Parathyroid adenoma (tissue), 2 donors: Measurements from ENCODE around the gene TMEM60.

Experiments used
- H2AFZ ChIP-seq: fragments of 300-600 bp; sonication (generic); one replicate; pipeline ENCODE4 v1.7.0; 2017; ENCODE audit warnings: antibody characterized with exemption, mild to moderate bottlenecking
- H3K27ac ChIP-seq: fragments of 300-600 bp; sonication (generic); one replicate; pipeline ENCODE4 v1.7.0; 2017
- H3K27me3 ChIP-seq: fragments of 300-600 bp; sonication (generic); one replicate; pipeline ENCODE4 v1.7.0; 2017; ENCODE audit warnings: low read length; ENCODE audit not compliant: control insufficient read depth, insufficient read depth
- H3K36me3 ChIP-seq: fragments of 300-600 bp; sonication (generic); one replicate; pipeline ENCODE4 v1.7.0; 2017; ENCODE audit warnings: low read length; ENCODE audit not compliant: control insufficient read depth, insufficient read depth
- H3K4me1 ChIP-seq: fragments of 300-600 bp; sonication (generic); one replicate; pipeline ENCODE4 v1.7.0; 2017; ENCODE audit warnings: control low read depth
- H3K4me2 ChIP-seq: fragments of 300-600 bp; sonication (generic); one replicate; pipeline ENCODE4 v1.7.0; 2017; ENCODE audit warnings: low read length
- H3K4me3 ChIP-seq: fragments of 300-600 bp; sonication (generic); one replicate; pipeline ENCODE4 v1.7.0; 2017; ENCODE audit warnings: low read depth, low read length
- H3K79me2 ChIP-seq: fragments of 300-600 bp; sonication (generic); one replicate; pipeline ENCODE4 v1.7.0; 2017; ENCODE audit warnings: control low read depth
- H3K9ac ChIP-seq: fragments of 300-600 bp; sonication (generic); one replicate; pipeline ENCODE4 v1.7.0; 2017; ENCODE audit warnings: mild to moderate bottlenecking
- H3K9me3 ChIP-seq: fragments of 300-600 bp; sonication (generic); one replicate; pipeline ENCODE4 v1.7.0; 2017; ENCODE audit warnings: low read length; ENCODE audit not compliant: control insufficient read depth
- TF ChIP-seq, protein P1 (sequence below): fragments of 300-600 bp; sonication (generic); IDR thresholded peaks from one replicate; pipeline ENCODE4 v1.7.0; 2017; ENCODE audit warnings: antibody characterized with exemption, mild to moderate bottlenecking
- donor health status: primary hyperparathyroidism.

TMEM60 gene

DNA sequence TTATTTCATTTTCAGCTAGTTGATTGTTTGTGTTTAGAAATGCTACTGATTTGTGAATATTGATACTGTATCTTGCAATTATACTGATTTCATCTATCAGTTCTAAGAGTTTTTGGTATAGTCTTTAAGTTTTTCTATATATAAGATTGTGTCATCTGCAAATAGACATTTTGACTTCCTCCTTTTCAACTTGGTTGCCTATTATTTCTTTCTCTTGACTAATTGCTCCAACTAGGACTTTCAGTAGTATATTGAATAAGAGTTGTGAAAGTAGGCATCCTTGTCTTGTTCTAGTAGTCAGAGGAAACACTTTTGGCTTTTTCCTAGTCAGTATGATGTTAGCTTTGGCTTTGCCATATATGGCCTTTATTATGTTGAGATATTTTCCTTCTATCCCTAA is 20.8 kb upstream of the TMEM60 start:
- Histone ChIP-seq H2AFZ (no peak overlapping the region), H3K79me2 (peaks cover 28% of the 10 kb centered on the region), H3K9me3 (no peaks in the 10 kb centered on the region), H3K27ac (no peak overlapping the region), H3K4me1 (no peaks in the 10 kb centered on the region), H3K36me3 (peaks cover 3% of the 10 kb centered on the region), H3K9ac (no peak overlapping the region), H3K4me2 (no peak overlapping the region), H3K27me3 (no peaks in the 10 kb centered on the region), H3K4me3 (no peak overlapping the region)
- TF ChIP-seq, protein P1, sequence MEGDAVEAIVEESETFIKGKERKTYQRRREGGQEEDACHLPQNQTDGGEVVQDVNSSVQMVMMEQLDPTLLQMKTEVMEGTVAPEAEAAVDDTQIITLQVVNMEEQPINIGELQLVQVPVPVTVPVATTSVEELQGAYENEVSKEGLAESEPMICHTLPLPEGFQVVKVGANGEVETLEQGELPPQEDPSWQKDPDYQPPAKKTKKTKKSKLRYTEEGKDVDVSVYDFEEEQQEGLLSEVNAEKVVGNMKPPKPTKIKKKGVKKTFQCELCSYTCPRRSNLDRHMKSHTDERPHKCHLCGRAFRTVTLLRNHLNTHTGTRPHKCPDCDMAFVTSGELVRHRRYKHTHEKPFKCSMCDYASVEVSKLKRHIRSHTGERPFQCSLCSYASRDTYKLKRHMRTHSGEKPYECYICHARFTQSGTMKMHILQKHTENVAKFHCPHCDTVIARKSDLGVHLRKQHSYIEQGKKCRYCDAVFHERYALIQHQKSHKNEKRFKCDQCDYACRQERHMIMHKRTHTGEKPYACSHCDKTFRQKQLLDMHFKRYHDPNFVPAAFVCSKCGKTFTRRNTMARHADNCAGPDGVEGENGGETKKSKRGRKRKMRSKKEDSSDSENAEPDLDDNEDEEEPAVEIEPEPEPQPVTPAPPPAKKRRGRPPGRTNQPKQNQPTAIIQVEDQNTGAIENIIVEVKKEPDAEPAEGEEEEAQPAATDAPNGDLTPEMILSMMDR: no peak

GRCh38 chr7:77813180-77813579 is 14.9 kb upstream of the TMEM60 start:
- Histone ChIP-seq H3K4me1 (peaks cover 5% of the 10 kb centered on the region), H3K4me3 (no peak overlapping the region), H3K79me2 (peaks cover 26% of the 10 kb centered on the region), H3K9me3 (no peaks in the 10 kb centered on the region), H2AFZ (no peak overlapping the region), H3K36me3 (no peaks in the 10 kb centered on the region), H3K27me3 (no peaks in the 10 kb centered on the region), H3K4me2 (no peak overlapping the region), H3K27ac (no peak overlapping the region), H3K9ac (no peak overlapping the region)
- TF ChIP-seq, protein P1: no peak

GRCh38 chr7:77812290-77812685 is 14.1 kb upstream of the TMEM60 start:
- Histone ChIP-seq H3K9ac (no peak overlapping the region), H3K4me1 (peaks cover 5% of the 10 kb centered on the region), H3K27me3 (no peaks in the 10 kb centered on the region), H3K4me2 (no peak overlapping the region), H3K9me3 (peaks cover 3% of the 10 kb centered on the region), H3K27ac (no peak overlapping the region), H3K4me3 (no peak overlapping the region), H3K36me3 (no peaks in the 10 kb centered on the region), H3K79me2 (peaks cover 33% of the 10 kb centered on the region), H2AFZ (no peak overlapping the region)
- TF ChIP-seq, protein P1: no peak

DNA sequence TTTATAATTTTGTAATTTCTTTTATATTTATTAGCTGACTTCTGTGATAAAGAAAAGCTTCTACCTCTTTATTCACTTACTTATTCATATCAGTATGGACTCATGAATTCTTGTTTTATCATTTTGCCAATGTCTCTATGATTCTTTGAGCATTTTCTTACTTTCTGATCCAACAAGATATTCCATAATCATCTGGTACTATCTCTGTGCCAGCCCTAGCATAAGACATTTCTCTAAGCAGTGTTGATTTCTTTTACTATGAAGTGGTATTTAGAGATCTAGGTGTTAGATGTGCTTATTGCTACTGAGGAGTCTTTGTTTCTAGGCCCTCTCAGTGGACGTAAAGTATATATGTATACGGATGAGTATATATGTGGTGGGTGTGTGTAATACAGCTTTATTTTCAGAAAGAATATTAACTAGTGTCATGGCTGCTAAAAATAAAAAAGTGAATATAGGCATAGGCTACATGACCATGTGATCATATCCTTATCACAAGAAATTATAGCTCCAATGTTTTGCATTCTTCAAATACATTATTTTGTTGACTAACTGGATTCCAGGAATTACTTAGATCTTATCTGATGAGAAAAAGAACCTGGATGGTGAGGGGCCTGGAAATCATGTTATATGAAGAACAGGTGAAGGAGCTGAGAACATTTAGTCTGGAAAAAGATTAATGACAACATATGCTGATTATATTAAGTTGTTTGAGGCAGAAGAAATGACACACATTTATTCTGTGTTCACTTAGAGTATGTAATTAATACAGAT is 13.5 kb upstream of the TMEM60 start:
- peaks cover 5% of the 10 kb centered on the region for H3K4me1 ChIP-seq
- no peak overlapping the region for H3K27ac ChIP-seq
- no peak overlapping the region for H3K4me3 ChIP-seq
- H3K4me2 ChIP-seq: no peak overlapping the region
- H3K9ac ChIP-seq: no peak overlapping the region
- H3K79me2 ChIP-seq: peaks cover 33% of the 10 kb centered on the region
- no peaks in the 10 kb centered on the region for H3K27me3 ChIP-seq
- no peaks in the 10 kb centered on the region for H3K36me3 ChIP-seq
- no peak overlapping the region for H2AFZ ChIP-seq
- TF ChIP-seq, protein P1: no peak
- peaks cover 6% of the 10 kb centered on the region for H3K9me3 ChIP-seq

DNA sequence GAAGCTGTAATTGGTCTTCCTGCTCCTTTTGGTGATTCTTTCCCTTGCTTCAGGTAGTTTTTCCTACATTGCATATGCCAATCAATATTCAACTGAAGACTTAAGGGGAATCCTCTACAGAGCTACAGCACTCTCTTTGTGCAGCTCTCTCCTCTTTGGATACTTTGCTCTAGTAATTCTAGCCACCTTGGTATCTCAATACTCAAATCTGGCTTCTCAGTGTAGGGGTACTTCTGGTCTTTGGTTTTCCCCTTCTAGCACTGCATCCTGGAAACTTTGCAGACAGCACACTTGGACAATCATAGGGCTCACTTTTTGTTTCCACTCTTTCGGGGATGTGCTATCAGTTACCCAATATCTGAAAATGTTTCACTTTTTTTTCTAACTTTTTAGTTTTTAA is 10.3 kb upstream of the TMEM60 start:
- peaks cover 5% of the 10 kb centered on the region for H3K4me1 ChIP-seq

More for the DNA sequence above, 10.3 kb upstream of the TMEM60 start:
- H3K27me3 ChIP-seq: no peaks in the 10 kb centered on the region
- no peak overlapping the region for H2AFZ ChIP-seq
- TF ChIP-seq, protein P1: no peak
- no peak overlapping the region for H3K4me3 ChIP-seq
- no peaks in the 10 kb centered on the region for H3K36me3 ChIP-seq
- H3K9me3 ChIP-seq: peaks cover 6% of the 10 kb centered on the region
- no peak overlapping the region for H3K9ac ChIP-seq
- peaks cover 44% of the 10 kb centered on the region for H3K79me2 ChIP-seq
- no peak overlapping the region for H3K4me2 ChIP-seq
- H3K27ac ChIP-seq: no peak overlapping the region
